H1 (cell line): ENCODE measurements around the gene OSTN. TPM values are rescaled to one million over a fixed set of nuclear protein-coding genes. Genes with fewer than 3 reads are reported as not detected.

Experiments used
- CTCF ChIA-PET: fragments of 300-600 bp; sonication (Branson Sonifier 250); formaldehyde crosslinking; loops from one replicate; lab custom pipeline; 2021; ENCODE audit not compliant: partially characterized antibody; lab: Charles Lee
- POLR2A ChIA-PET: fragments of 300-600 bp; sonication (Branson Sonifier 250); formaldehyde crosslinking; loops from one replicate; lab custom pipeline; 2021; ENCODE audit warnings: inconsistent platforms; ENCODE audit not compliant: partially characterized antibody; lab: Charles Lee
- DNase-seq, 2 experiments: peaks; one replicate each; pipeline versions ENCODE4 v3.0.0 to v3.0.0-alpha.2; 2010 to 2022; ENCODE audit warnings: low spot score in 2 of 2, low read depth in 1 of 2, mixed read lengths in 1 of 2
- FAIRE-seq: peaks from 2 replicates; lab custom pipeline; 2011; peaks lifted over from hg19 to GRCh38; lab: Jason Lieb, UNC
- H2AFZ ChIP-seq: 2 replicates; pipeline ENCODE4 v1.8.1; 2012; ENCODE audit warnings: low read length, inconsistent platforms
- H2AK5ac ChIP-seq: 2 replicates; pipeline ENCODE4 v1.6.1; 2013; ENCODE audit warnings: low read depth, low read length
- H2BK120ac ChIP-seq: replicated peaks from 2 replicates; pipeline ENCODE3; 2013; ENCODE audit warnings: low read depth, low read length, inconsistent platforms
- H2BK12ac ChIP-seq: 2 replicates; pipeline ENCODE4 v1.6.1; 2013; ENCODE audit warnings: low read depth, low read length
- H2BK15ac ChIP-seq: 2 replicates; pipeline ENCODE4 v1.6.1; 2013; ENCODE audit warnings: low read length
- H2BK20ac ChIP-seq: 2 replicates; pipeline ENCODE4 v1.6.1; 2013; ENCODE audit warnings: low read length
- H2BK5ac ChIP-seq: 2 replicates; pipeline ENCODE4 v1.6.1; 2013; ENCODE audit warnings: low read depth, low read length
- H3K14ac ChIP-seq: 2 replicates; pipeline ENCODE4 v1.6.1; 2013; ENCODE audit warnings: inconsistent platforms; ENCODE audit not compliant: insufficient read length
- H3K18ac ChIP-seq: 2 replicates; pipeline ENCODE4 v1.6.1; 2013; ENCODE audit warnings: low read length; ENCODE audit errors: extremely low read depth
- H3K23ac ChIP-seq: 2 replicates; pipeline ENCODE4 v1.6.1; 2013; ENCODE audit warnings: inconsistent platforms; ENCODE audit not compliant: insufficient read length
- H3K23me2 ChIP-seq: 2 replicates; pipeline ENCODE4 v1.6.1; 2013; ENCODE audit warnings: low read depth, low read length
- H3K27ac ChIP-seq: 2 replicates; pipeline ENCODE4 v1.6.1; 2011; ENCODE audit warnings: low read depth, low read length, inconsistent platforms
- H3K27me3 ChIP-seq, 4 experiments: replicated peaks in 1 of 4; 1 replicate in 1 of 4; 2 replicates in 3 of 4; pipeline versions ENCODE4 v1.6.1 to v1.8.1; 2011 to 2013; ENCODE audit warnings: low read length in 3 of 4, mild to moderate bottlenecking in 3 of 4, inconsistent platforms in 2 of 4, mixed read lengths in 2 of 4, moderate library complexity in 1 of 4; ENCODE audit not compliant: control insufficient read depth in 3 of 4, insufficient read depth in 3 of 4; ENCODE audit errors: extremely low read depth in 1 of 4
- H3K36me3 ChIP-seq, 4 experiments: 2 replicates each; pipeline versions ENCODE4 v1.6.1 to v1.8.1; 2011 to 2013; ENCODE audit warnings: mild to moderate bottlenecking in 4 of 4, low read length in 3 of 4, moderate library complexity in 2 of 4, control low read depth in 1 of 4, inconsistent platforms in 1 of 4; ENCODE audit not compliant: insufficient read depth in 4 of 4, control insufficient read depth in 2 of 4
- H3K4ac ChIP-seq: replicated peaks from 2 replicates; pipeline ENCODE3; 2013; ENCODE audit warnings: low read length, low read depth, mixed read lengths, inconsistent platforms; ENCODE audit not compliant: insufficient read length
- H3K4me1 ChIP-seq, 4 experiments: replicated peaks in 1 of 4; 1 replicate in 1 of 4; 2 replicates in 3 of 4; pipeline versions ENCODE4 v1.6.1 to v1.8.1; 2011 to 2013; ENCODE audit warnings: low read length in 3 of 4, inconsistent platforms in 2 of 4, mixed read lengths in 1 of 4; ENCODE audit not compliant: insufficient read depth in 4 of 4, control insufficient read depth in 3 of 4
- H3K4me2 ChIP-seq, 2 experiments: 2 replicates each; pipeline versions ENCODE4 v1.6.1 to v1.8.1; 2011 to 2013; ENCODE audit warnings: low read depth in 2 of 2, low read length in 2 of 2, control low read depth in 1 of 2, inconsistent platforms in 1 of 2, mild to moderate bottlenecking in 1 of 2; ENCODE audit not compliant: insufficient read depth in 1 of 2
- H3K4me3 ChIP-seq, 4 experiments: fragments of 200-600, 300-600 bp in 1 of 4; sonication (generic), shearing (Covaris generic), sonication (Bioruptor Twin) in 1 of 4; 2 replicates each; pipeline versions ENCODE4 v1.5.1 to v1.8.1; 2011 to 2016; ENCODE audit warnings: low read length in 4 of 4, low read depth in 3 of 4, control low read depth in 2 of 4, inconsistent platforms in 2 of 4, mild to moderate bottlenecking in 2 of 4, mixed read lengths in 1 of 4, moderate library complexity in 1 of 4; ENCODE audit not compliant: insufficient read depth in 2 of 4; ENCODE audit errors: extremely low read depth in 1 of 4
- H3K56ac ChIP-seq: replicated peaks from 2 replicates; pipeline ENCODE3; 2013; ENCODE audit warnings: low read depth, mild to moderate bottlenecking, mixed read lengths, low read length, inconsistent platforms; ENCODE audit not compliant: insufficient read length
- H3K79me1 ChIP-seq: 2 replicates; pipeline ENCODE4 v1.6.1; 2013; ENCODE audit warnings: low read depth, low read length, control low read depth
- H3K79me2 ChIP-seq, 2 experiments: 2 replicates each; pipeline versions ENCODE4 v1.6.1 to v1.8.1; 2012 to 2013; ENCODE audit warnings: low read length in 2 of 2, mild to moderate bottlenecking in 2 of 2, inconsistent platforms in 1 of 2; ENCODE audit not compliant: insufficient read depth in 2 of 2, control insufficient read depth in 1 of 2
- H3K9ac ChIP-seq, 4 experiments: replicated peaks in 1 of 4; 1 replicate in 1 of 4; 2 replicates in 3 of 4; pipeline versions ENCODE4 v1.6.1 to v1.8.1; 2011 to 2013; ENCODE audit warnings: low read depth in 3 of 4, low read length in 3 of 4, control low read depth in 2 of 4, mild to moderate bottlenecking in 2 of 4, moderate library complexity in 2 of 4, inconsistent platforms in 1 of 4; ENCODE audit errors: extremely low read depth in 1 of 4
- H3K9me3 ChIP-seq, 2 experiments: 2 replicates each; pipeline versions ENCODE4 v1.6.1 to v1.8.1; 2012 to 2013; ENCODE audit warnings: mild to moderate bottlenecking in 2 of 2, moderate library complexity in 2 of 2, control low read depth in 1 of 2, inconsistent platforms in 1 of 2, low read depth in 1 of 2, low read length in 1 of 2, mixed read lengths in 1 of 2; ENCODE audit not compliant: insufficient read depth in 2 of 2
- H4K20me1 ChIP-seq, 2 experiments: replicated peaks in 1 of 2; 2 replicates each; pipeline versions ENCODE3 to v1.8.1; 2011 to 2013; ENCODE audit warnings: inconsistent platforms in 2 of 2, low read length in 2 of 2, mild to moderate bottlenecking in 1 of 2; ENCODE audit not compliant: insufficient read depth in 2 of 2, control insufficient read depth in 1 of 2
- H4K5ac ChIP-seq: 2 replicates; pipeline ENCODE4 v1.6.1; 2013; ENCODE audit warnings: low read length, low read depth, mixed read lengths, inconsistent platforms; ENCODE audit not compliant: insufficient read length
- H4K8ac ChIP-seq: 2 replicates; pipeline ENCODE4 v1.8.0; 2013; ENCODE audit warnings: mild to moderate bottlenecking, moderate library complexity, low read length, inconsistent platforms; ENCODE audit not compliant: insufficient read depth; ENCODE audit errors: extremely low read depth
- H4K91ac ChIP-seq: replicated peaks from 2 replicates; pipeline ENCODE3; 2013; ENCODE audit warnings: low read length, mixed read lengths, inconsistent platforms; ENCODE audit not compliant: insufficient read length
- CBX5 ChIP-seq: fragments of 300-800, 300-1000 bp; sonication (generic); IDR thresholded peaks from 2 replicates; pipeline ENCODE4 v1.7.1; 2016; ENCODE audit warnings: antibody characterized with exemption, low read length, low read depth
- CEBPB ChIP-seq: IDR thresholded peaks from 2 replicates; pipeline ENCODE4 v1.6.1; 2012; ENCODE audit warnings: low read depth, low read length
- CHD1 ChIP-seq: IDR thresholded peaks from 2 replicates; pipeline ENCODE4 v1.6.1; 2012; ENCODE audit warnings: low read depth, low read length, improper control_type of control experiment
- CREB1 ChIP-seq: IDR thresholded peaks from 2 replicates; pipeline ENCODE4 v1.6.1; 2012; ENCODE audit warnings: inconsistent platforms
- EGR1 ChIP-seq: IDR thresholded peaks from 2 replicates; pipeline ENCODE4 v1.6.1; 2011; ENCODE audit warnings: low read depth, low read length, borderline replicate concordance
- EP300 ChIP-seq, 2 experiments: IDR thresholded peaks; 1 replicate in 1 of 2; 2 replicates in 1 of 2; pipeline ENCODE4 v1.6.1; 2011 to 2012; ENCODE audit warnings: low read depth in 2 of 2, low read length in 2 of 2, mild to moderate bottlenecking in 2 of 2, borderline replicate concordance in 1 of 2, inconsistent platforms in 1 of 2, moderate library complexity in 1 of 2
- HDAC6 ChIP-seq: IDR thresholded peaks from one replicate; pipeline ENCODE4 v1.7.1; 2012; ENCODE audit warnings: low read depth, mild to moderate bottlenecking, inconsistent platforms, low read length, moderate library complexity
- MAFK ChIP-seq: IDR thresholded peaks from 2 replicates; pipeline ENCODE4 v1.6.1; 2012; ENCODE audit warnings: low read depth, mild to moderate bottlenecking, improper control_type of control experiment, low read length
- MAX ChIP-seq: IDR thresholded peaks from 2 replicates; pipeline ENCODE4 v1.6.1; 2012; ENCODE audit warnings: inconsistent platforms
- NANOG ChIP-seq: IDR thresholded peaks from 2 replicates; pipeline ENCODE4 v1.6.1; 2011; ENCODE audit warnings: low read length, low read depth, mild to moderate bottlenecking, inconsistent platforms; ENCODE audit not compliant: insufficient read depth, poor library complexity, severe bottlenecking
- NRF1 ChIP-seq: IDR thresholded peaks from 2 replicates; pipeline ENCODE4 v1.6.1; 2011; ENCODE audit warnings: mild to moderate bottlenecking, low read depth, low read length, improper control_type of control experiment
- POLR2AphosphoS5 ChIP-seq: IDR thresholded peaks from 2 replicates; pipeline ENCODE4 v1.6.1; 2011; ENCODE audit warnings: low read depth, low read length
- SIRT6 ChIP-seq: IDR thresholded peaks from one replicate; pipeline ENCODE4 v1.7.1; 2012; ENCODE audit warnings: low read length, inconsistent platforms
- SIX5 ChIP-seq: IDR thresholded peaks from 2 replicates; pipeline ENCODE4 v1.6.1; 2011; ENCODE audit warnings: mild to moderate bottlenecking, low read depth, low read length
- SP4 ChIP-seq: IDR thresholded peaks from 2 replicates; pipeline ENCODE4 v1.6.1; 2012; ENCODE audit warnings: low read length, inconsistent platforms
- WGBS, 2 experiments: shearing (Covaris generic) in 1 of 2; methylation state at CpG; one replicate each; pipeline versions ENCODE4 v1.1.6 to v1.1.7; 2013 to 2015; ENCODE audit warnings: low lambda C conversion rate in 2 of 2, mixed read lengths in 2 of 2, inconsistent platforms in 1 of 2, low coverage in 1 of 2, missing lambda C conversion rate in 1 of 2; ENCODE audit not compliant: insufficient replicate concordance in 2 of 2, insufficient coverage in 1 of 2, insufficient read length in 1 of 2; ENCODE audit errors: extremely low coverage in 1 of 2, missing lambda C conversion rate in 1 of 2; 5-methylcytosine and 5-hydroxymethylcytosine counted together
- polyA plus RNA-seq, 7 experiments: library from polyadenylated mRNA; depleted of rRNA in 3 of 7; stranded (reverse) in 5 of 7; unstranded in 2 of 7; fragments of >200 nt in 5 of 7; fragments of 200-250 nt in 2 of 7; gene quantifications; 1 replicate in 5 of 7; 2 replicates in 1 of 7; 4 replicates in 1 of 7; pipeline versions ENCODE4 v1.2.1 to v1.2.3, GENCODE V29; 2011 to 2013; ENCODE audit warnings: missing spikeins in 2 of 7, mixed read lengths in 2 of 7
- total RNA-seq: library from RNA; stranded (reverse); fragmentation: NEBNext Ultra II Directional; extraction: Animal tissue kit (Norgen Biotek cat#: 25700); gene quantifications from 2 replicates; pipeline ENCODE4 v1.2.1, GENCODE V29; 2021
- TF ChIP-seq, protein P1 (sequence below): IDR thresholded peaks from 2 replicates; pipeline ENCODE4 v1.6.1; 2012; ENCODE audit warnings: inconsistent platforms

OSTN gene
- total and polyA plus RNA-seq, 2 of the 8 experiments (the other 6 are each of a cell fraction or from before 2014, with no cell fraction given), result not detected

DNA sequence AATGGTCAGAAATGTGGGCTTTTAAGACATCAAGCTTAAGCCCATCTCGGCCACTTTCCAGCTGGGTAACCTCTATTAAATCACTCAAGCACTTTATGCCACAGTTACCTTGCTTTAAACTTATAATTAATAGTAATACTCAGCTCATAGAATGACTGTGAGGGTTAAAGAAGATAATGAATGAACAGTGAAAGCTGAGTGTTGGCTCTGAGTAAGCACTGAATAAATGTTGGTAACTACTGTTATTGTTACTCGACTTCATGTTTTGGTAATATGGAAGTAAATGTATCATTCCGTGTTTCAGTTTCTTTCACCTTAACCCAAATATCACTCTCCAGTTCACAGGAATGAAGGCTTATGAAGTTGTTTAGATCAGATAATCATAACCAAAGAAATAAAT, 23.9 kb upstream of the OSTN start:
- Histone ChIP-seq H2AK5ac (no peak overlapping the region), H3K79me1 (no peaks in the 10 kb centered on the region), H3K4ac (no peak overlapping the region), H3K4me3 (no peak overlapping the region), H2BK120ac (no peak overlapping the region), H4K5ac (no peak overlapping the region), H3K4me1 (no peaks in the 10 kb centered on the region), H3K9ac (no peak overlapping the region), H3K27ac (no peak overlapping the region), H3K23ac (no peak overlapping the region), H3K56ac (no peak overlapping the region), H2BK12ac (no peak overlapping the region), H4K20me1 (no peaks in the 10 kb centered on the region), H2AFZ (no peak overlapping the region), H3K27me3 (no peaks in the 10 kb centered on the region), H2BK15ac (no peak overlapping the region), H3K23me2 (no peaks in the 10 kb centered on the region), H3K4me2 (no peak overlapping the region), H4K8ac (no peak overlapping the region), H3K18ac (no peak overlapping the region), H2BK5ac (no peak overlapping the region), H3K14ac (no peak overlapping the region), H3K36me3 (no peaks in the 10 kb centered on the region), H2BK20ac (no peak overlapping the region), H4K91ac (no peak overlapping the region), H3K9me3 (no peaks in the 10 kb centered on the region), H3K79me2 (no peaks in the 10 kb centered on the region)
- ChIA-PET CTCF (no interaction called here), POLR2A (no interaction called here)
- WGBS, 2 experiments, result 55% methylated on average over 3 of the region's 3 CpGs; no CpG with 5 or more reads in 1 of the 2 experiments
- DNase-seq (no peak), FAIRE-seq (no peak)
- no peak for TF ChIP-seq EP300 (IDR thresholded peaks at IDR 0.05; ENCODE audit: borderline replicate concordance in 1 of 2, low read depth in 2 of 2, low read length in 2 of 2)
- TF ChIP-seq CHD1, result no peak
- no peak for TF ChIP-seq SIX5
- no peak for TF ChIP-seq SP4
- no peak for TF ChIP-seq CBX5
- no peak for TF ChIP-seq CREB1
- TF ChIP-seq, protein P1, sequence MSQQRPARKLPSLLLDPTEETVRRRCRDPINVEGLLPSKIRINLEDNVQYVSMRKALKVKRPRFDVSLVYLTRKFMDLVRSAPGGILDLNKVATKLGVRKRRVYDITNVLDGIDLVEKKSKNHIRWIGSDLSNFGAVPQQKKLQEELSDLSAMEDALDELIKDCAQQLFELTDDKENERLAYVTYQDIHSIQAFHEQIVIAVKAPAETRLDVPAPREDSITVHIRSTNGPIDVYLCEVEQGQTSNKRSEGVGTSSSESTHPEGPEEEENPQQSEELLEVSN, result no peak
- TF ChIP-seq NANOG, result no peak
- TF ChIP-seq MAFK, result no peak
- no peak for TF ChIP-seq EGR1
- TF ChIP-seq MAX, result no peak
- no peak for TF ChIP-seq NRF1
- no peak for TF ChIP-seq CEBPB
- no peak for TF ChIP-seq SIRT6
- no peak for TF ChIP-seq POLR2AphosphoS5
- TF ChIP-seq HDAC6, result no peak
